GM21717 (cell line): Measurements from ENCODE around the gene KIR2DL3.
"Not testable (repeated sequence)": the region's sequence is repeated elsewhere in the genome, so short reads cannot be mapped to it uniquely, and the experiment has no call there.

Experiments used
- ATAC-seq: cut with Tn5 transposase; IDR thresholded peaks from one replicate; pipeline ENCODE4 v1.9.1; 2021; ENCODE audit warnings: mild to moderate bottlenecking, moderate library complexity; ENCODE audit not compliant: unreplicated experiment

KIR2DL3 gene

GRCh38 chr19:54786091-54786723 is 47.9 kb downstream of the KIR2DL3 start:
- ATAC-seq = not testable (repeated sequence)

GRCh38 chr19:54788154-54788553 is 49.8 kb downstream of the KIR2DL3 start:
- not testable (repeated sequence) for ATAC-seq

- no peak for ATAC-seq
Observed at GRCh38 chr19:54790711-54791110, 52.4 kb downstream of the KIR2DL3 start.

GRCh38 chr19:54791476-54791875 is 53.2 kb downstream of the KIR2DL3 start:
- ATAC-seq = no peak

- ATAC-seq = no peak
Observed at GRCh38 chr19:54792814-54793213, 54.5 kb downstream of the KIR2DL3 start.

GRCh38 chr19:54795758-54796157 is 57.4 kb downstream of the KIR2DL3 start:
- ATAC-seq = no peak
